Chondrocyte (in vitro differentiated cells): Measurements from ENCODE around the gene PRDM5. TPM values are rescaled to one million over a fixed set of nuclear protein-coding genes. Genes with fewer than 3 reads are reported as not detected.

Experiments used
- DNase-seq: peaks from one replicate; pipeline ENCODE4 v3.0.0; 2021; ENCODE audit warnings: mixed read lengths, low spot score
- H3K27ac Mint-ChIP-seq: one replicate; pipeline ENCODE4 v1.8.0; 2021; ENCODE audit warnings: mild to moderate bottlenecking, moderate library complexity, mixed read lengths; ENCODE audit not compliant: unreplicated experiment
- H3K27me3 Mint-ChIP-seq: 2 replicates; pipeline ENCODE4 v1.8.0; 2021; ENCODE audit warnings: low read depth, mixed read lengths
- H3K36me3 Mint-ChIP-seq: 2 replicates; pipeline ENCODE4 v1.8.0; 2021; ENCODE audit warnings: low read depth, mixed read lengths
- H3K4me1 Mint-ChIP-seq: 2 replicates; pipeline ENCODE4 v1.8.0; 2021; ENCODE audit warnings: low read depth, mild to moderate bottlenecking, mixed read lengths
- H3K4me3 Mint-ChIP-seq: one replicate; pipeline ENCODE4 v1.8.0; 2021; ENCODE audit warnings: mild to moderate bottlenecking, moderate library complexity, mixed read lengths; ENCODE audit not compliant: unreplicated experiment
- H3K9me3 Mint-ChIP-seq: 2 replicates; pipeline ENCODE4 v1.8.0; 2021; ENCODE audit warnings: low read depth, mixed read lengths
- CTCF ChIP-seq: fragments of 200-600 bp; sonication (generic); IDR thresholded peaks from 2 replicates; pipeline ENCODE4 v1.5.0; 2021; ENCODE audit warnings: antibody characterized with exemption, mild to moderate bottlenecking, moderate library complexity
- total RNA-seq: library from RNA; stranded (reverse); gene quantifications from 3 replicates; pipeline ENCODE4 v1.2.1, GENCODE V29; 2021

The PRDM5 gene
- total RNA-seq, 1 donor from 2014 or later = 9.3 TPM

GRCh38 chr4:120730777-120731320 lies 191.7 kb downstream of the PRDM5 start:
- TF ChIP-seq CTCF = no peak
- Mint-ChIP-seq H3K4me3 (no peak overlapping the region), H3K4me1 (peaks cover 6% of the 10 kb centered on the region), H3K27ac (no peak overlapping the region), H3K36me3 (peaks cover 2% of the 10 kb centered on the region), H3K9me3 (no peaks in the 10 kb centered on the region), H3K27me3 (no peaks in the 10 kb centered on the region)
- DNase-seq = no peak

GRCh38 chr4:120728892-120729675 lies 193.4 kb downstream of the PRDM5 start:
- no peak overlapping the region for H3K27ac Mint-ChIP-seq
- no peak for TF ChIP-seq CTCF

GRCh38 chr4:120725639-120726580 lies 196.6 kb downstream of the PRDM5 start:
- H3K9me3 Mint-ChIP-seq = no peaks in the 10 kb centered on the region
- H3K27me3 Mint-ChIP-seq = no peaks in the 10 kb centered on the region
- DNase-seq = no peak
- peaks cover 12% of the 10 kb centered on the region for H3K4me1 Mint-ChIP-seq
- H3K4me3 Mint-ChIP-seq = no peak overlapping the region
- no peak overlapping the region for H3K27ac Mint-ChIP-seq
- no peak for TF ChIP-seq CTCF
- peaks cover 1% of the 10 kb centered on the region for H3K36me3 Mint-ChIP-seq

More at GRCh38 chr4:120728892-120729675, 193.4 kb downstream of the PRDM5 start:
- no peaks in the 10 kb centered on the region for H3K9me3 Mint-ChIP-seq
- H3K36me3 Mint-ChIP-seq = peaks cover 2% of the 10 kb centered on the region
- no peak overlapping the region for H3K4me3 Mint-ChIP-seq
- DNase-seq = no peak
- no peaks in the 10 kb centered on the region for H3K27me3 Mint-ChIP-seq
- peaks cover 12% of the 10 kb centered on the region for H3K4me1 Mint-ChIP-seq

GRCh38 chr4:120724656-120725055 lies 197.9 kb downstream of the PRDM5 start:
- Mint-ChIP-seq H3K27me3 (no peaks in the 10 kb centered on the region), H3K36me3 (peaks cover 1% of the 10 kb centered on the region), H3K4me1 (peaks cover 12% of the 10 kb centered on the region), H3K4me3 (no peak overlapping the region), H3K27ac (no peak overlapping the region), H3K9me3 (no peaks in the 10 kb centered on the region)
- no peak for DNase-seq
- no peak for TF ChIP-seq CTCF

- DNase-seq = no peak
- Mint-ChIP-seq H3K4me1 (peaks cover 12% of the 10 kb centered on the region), H3K9me3 (no peaks in the 10 kb centered on the region), H3K27ac (no peak overlapping the region), H3K27me3 (no peaks in the 10 kb centered on the region), H3K36me3 (peaks cover 1% of the 10 kb centered on the region), H3K4me3 (no peak overlapping the region)
- TF ChIP-seq CTCF = no peak
These were observed 198.5 kb downstream of the PRDM5 start for GRCh38 chr4:120723986-120724385.
